ENCODE results near the gene RFC1. TPM values are rescaled to one million over a fixed set of nuclear protein-coding genes. Genes with fewer than 3 reads are reported as not detected.
"Not testable (repeated sequence)": the region's sequence is repeated elsewhere in the genome, so short reads cannot be mapped to it uniquely, and the experiment has no call there.

RFC1 gene
- total RNA-seq, 1 donor from 2014 or later = 47.5 TPM

- H3K27ac ChIP-seq (ENCODE audit: low read depth, low read length); H3K9ac ChIP-seq (ENCODE audit: low read depth in 1 of 3, low read length in 3 of 3); H3K36me3 ChIP-seq (ENCODE audit: control insufficient read depth in 3 of 3, insufficient read depth in 3 of 3, low read length in 3 of 3); H3K27me3 ChIP-seq (ENCODE audit: control insufficient read depth in 3 of 3, insufficient read depth in 3 of 3, low read length in 3 of 3); H3K9me3 ChIP-seq (ENCODE audit: control insufficient read depth in 3 of 3, low read length in 3 of 3); H3K4me3 ChIP-seq (ENCODE audit: low read length in 3 of 3); H3K4me1 ChIP-seq (ENCODE audit: control insufficient read depth in 3 of 3, insufficient read depth in 3 of 3, low read length in 3 of 3): not testable (repeated sequence)
Observed at GRCh38 chr4:39360611-39361010, 5.6 kb downstream of the RFC1 start.

GRCh38 chr4:39357002-39357401 lies 9.2 kb downstream of the RFC1 start:
- H3K27me3 ChIP-seq (ENCODE audit: control insufficient read depth in 3 of 3, insufficient read depth in 3 of 3, low read length in 3 of 3) = no peaks in the 10 kb centered on the region
- H3K9ac ChIP-seq (ENCODE audit: low read depth in 1 of 3, low read length in 3 of 3) = no peak overlapping the region
- peaks cover 0 to 15% (median 0%) of the 10 kb centered on the region in 3 donors for H3K4me1 ChIP-seq (ENCODE audit: control insufficient read depth in 3 of 3, insufficient read depth in 3 of 3, low read length in 3 of 3)
- no peaks in the 10 kb centered on the region for H3K36me3 ChIP-seq (ENCODE audit: control insufficient read depth in 3 of 3, insufficient read depth in 3 of 3, low read length in 3 of 3)
- no peak overlapping the region for H3K4me3 ChIP-seq (ENCODE audit: low read length in 3 of 3)
- H3K27ac ChIP-seq (ENCODE audit: low read depth, low read length) = no peak overlapping the region
- H3K9me3 ChIP-seq (ENCODE audit: control insufficient read depth in 3 of 3, low read length in 3 of 3) = no peaks in the 10 kb centered on the region

GRCh38 chr4:39354254-39354552 lies 12.0 kb downstream of the RFC1 start:
- H3K4me3 ChIP-seq (ENCODE audit: low read length in 3 of 3) = no peak overlapping the region
- H3K27ac ChIP-seq (ENCODE audit: low read depth, low read length) = peak overlapping the region; percentile 68
- H3K4me1 ChIP-seq (ENCODE audit: control insufficient read depth in 3 of 3, insufficient read depth in 3 of 3, low read length in 3 of 3) = peaks cover 0 to 15% (median 0%) of the 10 kb centered on the region in 3 donors
- H3K27me3 ChIP-seq (ENCODE audit: control insufficient read depth in 3 of 3, insufficient read depth in 3 of 3, low read length in 3 of 3) = no peaks in the 10 kb centered on the region
- peak overlapping the region in 1 of 3 donors; percentile 25 for H3K9ac ChIP-seq (ENCODE audit: low read depth in 1 of 3, low read length in 3 of 3)
- no peaks in the 10 kb centered on the region for H3K9me3 ChIP-seq (ENCODE audit: control insufficient read depth in 3 of 3, low read length in 3 of 3)
- peaks cover 0 to 7% (median 5%) of the 10 kb centered on the region in 3 donors for H3K36me3 ChIP-seq (ENCODE audit: control insufficient read depth in 3 of 3, insufficient read depth in 3 of 3, low read length in 3 of 3)

- H3K9me3 ChIP-seq (ENCODE audit: control insufficient read depth in 3 of 3, low read length in 3 of 3) = no peaks in the 10 kb centered on the region
- H3K27me3 ChIP-seq (ENCODE audit: control insufficient read depth in 3 of 3, insufficient read depth in 3 of 3, low read length in 3 of 3) = no peaks in the 10 kb centered on the region
- peak overlapping the region; percentile 18 to 29 (median 23) for H3K4me3 ChIP-seq (ENCODE audit: low read length in 3 of 3)
- peaks cover 0 to 7% (median 5%) of the 10 kb centered on the region in 3 donors for H3K36me3 ChIP-seq (ENCODE audit: control insufficient read depth in 3 of 3, insufficient read depth in 3 of 3, low read length in 3 of 3)
- peak overlapping the region; percentile 1 to 10 (median 5) for H3K9ac ChIP-seq (ENCODE audit: low read depth in 1 of 3, low read length in 3 of 3)
- peak overlapping the region; percentile 68 for H3K27ac ChIP-seq (ENCODE audit: low read depth, low read length)
- peaks cover 0 to 17% (median 0%) of the 10 kb centered on the region in 3 donors for H3K4me1 ChIP-seq (ENCODE audit: control insufficient read depth in 3 of 3, insufficient read depth in 3 of 3, low read length in 3 of 3)
Observed at GRCh38 chr4:39353478-39354253, 12.5 kb downstream of the RFC1 start.

GRCh38 chr4:39353149-39353477 lies 13.0 kb downstream of the RFC1 start:
- H3K27me3 ChIP-seq (ENCODE audit: control insufficient read depth in 3 of 3, insufficient read depth in 3 of 3, low read length in 3 of 3); H3K36me3 ChIP-seq (ENCODE audit: control insufficient read depth in 3 of 3, insufficient read depth in 3 of 3, low read length in 3 of 3); H3K9me3 ChIP-seq (ENCODE audit: control insufficient read depth in 3 of 3, low read length in 3 of 3): not testable (repeated sequence)
- H3K9ac ChIP-seq (ENCODE audit: low read depth in 1 of 3, low read length in 3 of 3) = peak overlapping the region in 1 of 3 donors; percentile 5
- peak overlapping the region in 1 of 3 donors; percentile 18 for H3K4me3 ChIP-seq (ENCODE audit: low read length in 3 of 3)
- H3K27ac ChIP-seq (ENCODE audit: low read depth, low read length) = peak overlapping the region; percentile 68
- H3K4me1 ChIP-seq (ENCODE audit: control insufficient read depth in 3 of 3, insufficient read depth in 3 of 3, low read length in 3 of 3) = peaks cover 0 to 20% (median 0%) of the 10 kb centered on the region in 3 donors

- no peak overlapping the region for H3K4me3 ChIP-seq (ENCODE audit: low read length in 3 of 3)
Observed at GRCh38 chr4:39349326-39349725, 16.8 kb downstream of the RFC1 start.

GRCh38 chr4:39348371-39349315 lies 17.5 kb downstream of the RFC1 start:
- H3K4me3 ChIP-seq (ENCODE audit: low read length in 3 of 3) = no peak overlapping the region
- no peak overlapping the region for H3K27ac ChIP-seq (ENCODE audit: low read depth, low read length)
- no peaks in the 10 kb centered on the region for H3K9me3 ChIP-seq (ENCODE audit: control insufficient read depth in 3 of 3, low read length in 3 of 3)
- H3K27me3 ChIP-seq (ENCODE audit: control insufficient read depth in 3 of 3, insufficient read depth in 3 of 3, low read length in 3 of 3) = no peaks in the 10 kb centered on the region
- peaks cover 0 to 8% (median 0%) of the 10 kb centered on the region in 3 donors for H3K4me1 ChIP-seq (ENCODE audit: control insufficient read depth in 3 of 3, insufficient read depth in 3 of 3, low read length in 3 of 3)
- H3K9ac ChIP-seq (ENCODE audit: low read depth in 1 of 3, low read length in 3 of 3) = no peak overlapping the region
- peaks cover 0 to 7% (median 5%) of the 10 kb centered on the region in 3 donors for H3K36me3 ChIP-seq (ENCODE audit: control insufficient read depth in 3 of 3, insufficient read depth in 3 of 3, low read length in 3 of 3)

More at GRCh38 chr4:39349326-39349725, 16.8 kb downstream of the RFC1 start:
- Histone ChIP-seq H3K36me3 (ENCODE audit: control insufficient read depth in 3 of 3, insufficient read depth in 3 of 3, low read length in 3 of 3) (peaks cover 0 to 7% (median 5%) of the 10 kb centered on the region in 3 donors), H3K4me1 (ENCODE audit: control insufficient read depth in 3 of 3, insufficient read depth in 3 of 3, low read length in 3 of 3) (peaks cover 0 to 15% (median 0%) of the 10 kb centered on the region in 3 donors), H3K9me3 (ENCODE audit: control insufficient read depth in 3 of 3, low read length in 3 of 3) (no peaks in the 10 kb centered on the region), H3K9ac (ENCODE audit: low read depth in 1 of 3, low read length in 3 of 3) (no peak overlapping the region), H3K27me3 (ENCODE audit: control insufficient read depth in 3 of 3, insufficient read depth in 3 of 3, low read length in 3 of 3) (no peaks in the 10 kb centered on the region), H3K27ac (ENCODE audit: low read depth, low read length) (no peak overlapping the region)

- Histone ChIP-seq H3K27ac (ENCODE audit: low read depth, low read length) (no peak overlapping the region), H3K9me3 (ENCODE audit: control insufficient read depth in 3 of 3, low read length in 3 of 3) (no peaks in the 10 kb centered on the region), H3K27me3 (ENCODE audit: control insufficient read depth in 3 of 3, insufficient read depth in 3 of 3, low read length in 3 of 3) (no peaks in the 10 kb centered on the region), H3K4me3 (ENCODE audit: low read length in 3 of 3) (no peak overlapping the region), H3K9ac (ENCODE audit: low read depth in 1 of 3, low read length in 3 of 3) (no peak overlapping the region), H3K36me3 (ENCODE audit: control insufficient read depth in 3 of 3, insufficient read depth in 3 of 3, low read length in 3 of 3) (peaks cover 0 to 7% (median 5%) of the 10 kb centered on the region in 3 donors), H3K4me1 (ENCODE audit: control insufficient read depth in 3 of 3, insufficient read depth in 3 of 3, low read length in 3 of 3) (peaks cover 0 to 5% (median 0%) of the 10 kb centered on the region in 3 donors)
Observed at GRCh38 chr4:39346856-39347519, 19.2 kb downstream of the RFC1 start.

- Histone ChIP-seq H3K9ac (ENCODE audit: low read depth in 1 of 3, low read length in 3 of 3) (no peak overlapping the region), H3K27ac (ENCODE audit: low read depth, low read length) (no peak overlapping the region), H3K36me3 (ENCODE audit: control insufficient read depth in 3 of 3, insufficient read depth in 3 of 3, low read length in 3 of 3) (no peaks in the 10 kb centered on the region), H3K4me1 (ENCODE audit: control insufficient read depth in 3 of 3, insufficient read depth in 3 of 3, low read length in 3 of 3) (no peaks in the 10 kb centered on the region), H3K9me3 (ENCODE audit: control insufficient read depth in 3 of 3, low read length in 3 of 3) (no peaks in the 10 kb centered on the region), H3K27me3 (ENCODE audit: control insufficient read depth in 3 of 3, insufficient read depth in 3 of 3, low read length in 3 of 3) (no peaks in the 10 kb centered on the region), H3K4me3 (ENCODE audit: low read length in 3 of 3) (no peak overlapping the region)
Observed at GRCh38 chr4:39342731-39343130, 23.4 kb downstream of the RFC1 start.
